ENCODE results near the gene LILRA1. TPM values are rescaled to one million over a fixed set of nuclear protein-coding genes. Genes with fewer than 3 reads are reported as not detected.
"Not testable (repeated sequence)": the region's sequence is repeated elsewhere in the genome, so short reads cannot be mapped to it uniquely, and the experiment has no call there.

The LILRA1 gene
- not detected for polyA plus RNA-seq (2013, experiment 1 of 2)
- polyA plus RNA-seq (2013, experiment 2 of 2): not detected

- H4K5ac ChIP-seq (ENCODE audit: low read length); H3K4me3 ChIP-seq (ENCODE audit: low read length); H3K56ac ChIP-seq (ENCODE audit: low read length); H3K79me1 ChIP-seq (ENCODE audit: low read length); H3K9ac ChIP-seq (ENCODE audit: low read length); H3K4me2 ChIP-seq (ENCODE audit: low read length); DNase-seq; H2AK5ac ChIP-seq (ENCODE audit: low read length); H2BK5ac ChIP-seq (ENCODE audit: low read length); H3K27ac ChIP-seq (ENCODE audit: low read depth, low read length); H4K8ac ChIP-seq (ENCODE audit: low read depth, low read length); H3K36me3 ChIP-seq (ENCODE audit: control insufficient read depth, insufficient read depth, low read length); H3K27me3 ChIP-seq (ENCODE audit: insufficient read depth, low read length, poor library complexity); H2BK120ac ChIP-seq (ENCODE audit: low read depth, low read length); H3K79me2 ChIP-seq (ENCODE audit: control insufficient read depth, insufficient read depth, low read length); H3K4me1 ChIP-seq (ENCODE audit: control insufficient read depth, low read depth, low read length); H3K18ac ChIP-seq (ENCODE audit: low read length); H3K4ac ChIP-seq (ENCODE audit: low read depth, low read length); H2BK15ac ChIP-seq (replicated peaks; ENCODE audit: low read depth); H3K23ac ChIP-seq (ENCODE audit: low read length): not testable (repeated sequence)
- no CpG with 5 or more reads among the region's 6 CpGs for WGBS (ENCODE audit: extremely low coverage, insufficient coverage, low lambda C conversion rate)
Measured at GRCh38 chr19:54593445-54593844, at the start of gene LILRA1. Gene LILRA1 (plus strand): TSS chr19:54593632. CDS start chr19:54594245, 613 bp downstream.

- no CpG with 5 or more reads among the region's 16 CpGs for WGBS (ENCODE audit: extremely low coverage, insufficient coverage, low lambda C conversion rate)
Measured at GRCh38 chr19:54548806-54549205, 44.6 kb upstream of the LILRA1 start.

GRCh38 chr19:54549224-54549623, 44.2 kb upstream of the LILRA1 start:
- Histone ChIP-seq H3K79me2 (ENCODE audit: control insufficient read depth, insufficient read depth, low read length) (no peaks in the 10 kb centered on the region), H2AK5ac (ENCODE audit: low read length) (no peak overlapping the region), H3K56ac (ENCODE audit: low read length) (no peak overlapping the region), H2BK120ac (ENCODE audit: low read depth, low read length) (no peak overlapping the region), H3K9ac (ENCODE audit: low read length) (no peak overlapping the region), H3K4me1 (ENCODE audit: control insufficient read depth, low read depth, low read length) (no peaks in the 10 kb centered on the region), H3K36me3 (ENCODE audit: control insufficient read depth, insufficient read depth, low read length) (no peaks in the 10 kb centered on the region), H2BK5ac (ENCODE audit: low read length) (no peak overlapping the region), H3K23ac (ENCODE audit: low read length) (no peak overlapping the region), H3K4me2 (ENCODE audit: low read length) (no peak overlapping the region), H3K79me1 (ENCODE audit: low read length) (no peaks in the 10 kb centered on the region), H3K4me3 (ENCODE audit: low read length) (no peak overlapping the region), H4K5ac (ENCODE audit: low read length) (no peak overlapping the region), H3K18ac (ENCODE audit: low read length) (no peak overlapping the region), H3K27me3 (ENCODE audit: insufficient read depth, low read length, poor library complexity) (no peaks in the 10 kb centered on the region), H4K8ac (ENCODE audit: low read depth, low read length) (no peak overlapping the region), H3K4ac (ENCODE audit: low read depth, low read length) (no peak overlapping the region), H2BK15ac (replicated peaks; ENCODE audit: low read depth) (no peak overlapping the region), H3K27ac (ENCODE audit: low read depth, low read length) (no peak overlapping the region)
- DNase-seq: no peak
- no CpG with 5 or more reads among the region's 14 CpGs for WGBS (ENCODE audit: extremely low coverage, insufficient coverage, low lambda C conversion rate)

More at GRCh38 chr19:54548806-54549205, 44.6 kb upstream of the LILRA1 start:
- H2AK5ac ChIP-seq (ENCODE audit: low read length): no peak overlapping the region
- no peak overlapping the region for H2BK15ac ChIP-seq (replicated peaks; ENCODE audit: low read depth)
- H3K56ac ChIP-seq (ENCODE audit: low read length): no peak overlapping the region
- no peak overlapping the region for H3K4me3 ChIP-seq (ENCODE audit: low read length)
- H3K27ac ChIP-seq (ENCODE audit: low read depth, low read length): no peak overlapping the region
- DNase-seq: no peak
- no peak overlapping the region for H4K5ac ChIP-seq (ENCODE audit: low read length)
- H3K9ac ChIP-seq (ENCODE audit: low read length): no peak overlapping the region
- no peak overlapping the region for H3K23ac ChIP-seq (ENCODE audit: low read length)
- no peak overlapping the region for H3K4ac ChIP-seq (ENCODE audit: low read depth, low read length)
- H3K36me3 ChIP-seq (ENCODE audit: control insufficient read depth, insufficient read depth, low read length): no peaks in the 10 kb centered on the region
- no peak overlapping the region for H2BK120ac ChIP-seq (ENCODE audit: low read depth, low read length)
- no peaks in the 10 kb centered on the region for H3K4me1 ChIP-seq (ENCODE audit: control insufficient read depth, low read depth, low read length)
- no peak overlapping the region for H2BK5ac ChIP-seq (ENCODE audit: low read length)
- H3K27me3 ChIP-seq (ENCODE audit: insufficient read depth, low read length, poor library complexity): no peaks in the 10 kb centered on the region
- H3K79me1 ChIP-seq (ENCODE audit: low read length): no peaks in the 10 kb centered on the region
- H3K18ac ChIP-seq (ENCODE audit: low read length): no peak overlapping the region
- H3K4me2 ChIP-seq (ENCODE audit: low read length): no peak overlapping the region
- no peak overlapping the region for H4K8ac ChIP-seq (ENCODE audit: low read depth, low read length)
- no peaks in the 10 kb centered on the region for H3K79me2 ChIP-seq (ENCODE audit: control insufficient read depth, insufficient read depth, low read length)

- Histone ChIP-seq H3K27ac (ENCODE audit: low read depth, low read length) (no peak overlapping the region), H3K27me3 (ENCODE audit: insufficient read depth, low read length, poor library complexity) (no peaks in the 10 kb centered on the region), H3K4me3 (ENCODE audit: low read length) (no peak overlapping the region), H2BK5ac (ENCODE audit: low read length) (no peak overlapping the region), H3K4ac (ENCODE audit: low read depth, low read length) (no peak overlapping the region), H3K23ac (ENCODE audit: low read length) (no peak overlapping the region), H3K36me3 (ENCODE audit: control insufficient read depth, insufficient read depth, low read length) (no peaks in the 10 kb centered on the region), H3K79me2 (ENCODE audit: control insufficient read depth, insufficient read depth, low read length) (no peaks in the 10 kb centered on the region), H2AK5ac (ENCODE audit: low read length) (no peak overlapping the region), H3K4me1 (ENCODE audit: control insufficient read depth, low read depth, low read length) (no peaks in the 10 kb centered on the region), H3K79me1 (ENCODE audit: low read length) (no peaks in the 10 kb centered on the region), H2BK15ac (replicated peaks; ENCODE audit: low read depth) (no peak overlapping the region), H3K9ac (ENCODE audit: low read length) (no peak overlapping the region), H3K56ac (ENCODE audit: low read length) (no peak overlapping the region), H4K8ac (ENCODE audit: low read depth, low read length) (no peak overlapping the region), H3K18ac (ENCODE audit: low read length) (no peak overlapping the region), H2BK120ac (ENCODE audit: low read depth, low read length) (no peak overlapping the region), H3K4me2 (ENCODE audit: low read length) (no peak overlapping the region), H4K5ac (ENCODE audit: low read length) (no peak overlapping the region)
- no CpG with 5 or more reads among the region's 6 CpGs for WGBS (ENCODE audit: extremely low coverage, insufficient coverage, low lambda C conversion rate)
- DNase-seq: no peak
Measured at GRCh38 chr19:54551293-54551692, 42.1 kb upstream of the LILRA1 start.

- H2AK5ac ChIP-seq (ENCODE audit: low read length): no peak overlapping the region
- H3K9ac ChIP-seq (ENCODE audit: low read length): no peak overlapping the region
- H3K18ac ChIP-seq (ENCODE audit: low read length): no peak overlapping the region
- no peak overlapping the region for H3K27ac ChIP-seq (ENCODE audit: low read depth, low read length)
- no peak overlapping the region for H2BK15ac ChIP-seq (replicated peaks; ENCODE audit: low read depth)
- no peaks in the 10 kb centered on the region for H3K27me3 ChIP-seq (ENCODE audit: insufficient read depth, low read length, poor library complexity)
- no peaks in the 10 kb centered on the region for H3K79me1 ChIP-seq (ENCODE audit: low read length)
- no peak overlapping the region for H3K4ac ChIP-seq (ENCODE audit: low read depth, low read length)
- H3K23ac ChIP-seq (ENCODE audit: low read length): no peak overlapping the region
- H2BK5ac ChIP-seq (ENCODE audit: low read length): no peak overlapping the region
- 100% methylated on average over 2 of the region's 22 CpGs for WGBS (ENCODE audit: extremely low coverage, insufficient coverage, low lambda C conversion rate)
- H3K79me2 ChIP-seq (ENCODE audit: control insufficient read depth, insufficient read depth, low read length): no peaks in the 10 kb centered on the region
- H3K4me1 ChIP-seq (ENCODE audit: control insufficient read depth, low read depth, low read length): no peaks in the 10 kb centered on the region
- H3K4me2 ChIP-seq (ENCODE audit: low read length): no peak overlapping the region
- no peaks in the 10 kb centered on the region for H3K36me3 ChIP-seq (ENCODE audit: control insufficient read depth, insufficient read depth, low read length)
- H3K56ac ChIP-seq (ENCODE audit: low read length): no peak overlapping the region
- H4K8ac ChIP-seq (ENCODE audit: low read depth, low read length): no peak overlapping the region
- H3K4me3 ChIP-seq (ENCODE audit: low read length): no peak overlapping the region
- H2BK120ac ChIP-seq (ENCODE audit: low read depth, low read length): no peak overlapping the region
- no peak overlapping the region for H4K5ac ChIP-seq (ENCODE audit: low read length)
- DNase-seq: no peak
Measured at GRCh38 chr19:54551950-54552912, 41.2 kb upstream of the LILRA1 start.

All from mesendoderm (in vitro differentiated cells).